Vagina (tissue), 2 donors: ENCODE results near the gene SKIDA1.

Experiments
- POLR2A ChIP-seq, 2 donors: fragments of 450-650 bp; IDR thresholded peaks; one replicate each; pipeline ENCODE4 v1.6.1; 2017; ENCODE audit warnings: antibody characterized with exemption in 2 of 2, mild to moderate bottlenecking in 2 of 2, moderate library complexity in 2 of 2
- POLR2AphosphoS5 ChIP-seq, 2 donors: sonication (generic); formaldehyde crosslinking; IDR thresholded peaks; one replicate each; pipeline ENCODE4 v1.9.0; 2017; ENCODE audit warnings: antibody characterized with exemption in 2 of 2, mild to moderate bottlenecking in 2 of 2, low read depth in 1 of 2; ENCODE audit not compliant: insufficient read depth in 1 of 2
- TF ChIP-seq, protein P1 (sequence below), 3 experiments: fragments of 450-650 bp in 2 of 3; fragments of 200-600 bp in 1 of 3; sonication (generic) in 1 of 3; IDR thresholded peaks; one replicate each; pipeline ENCODE4 v1.5.1; 2017 to 2019; ENCODE audit warnings: antibody characterized with exemption in 3 of 3, mild to moderate bottlenecking in 2 of 3, moderate library complexity in 2 of 3

DNA sequence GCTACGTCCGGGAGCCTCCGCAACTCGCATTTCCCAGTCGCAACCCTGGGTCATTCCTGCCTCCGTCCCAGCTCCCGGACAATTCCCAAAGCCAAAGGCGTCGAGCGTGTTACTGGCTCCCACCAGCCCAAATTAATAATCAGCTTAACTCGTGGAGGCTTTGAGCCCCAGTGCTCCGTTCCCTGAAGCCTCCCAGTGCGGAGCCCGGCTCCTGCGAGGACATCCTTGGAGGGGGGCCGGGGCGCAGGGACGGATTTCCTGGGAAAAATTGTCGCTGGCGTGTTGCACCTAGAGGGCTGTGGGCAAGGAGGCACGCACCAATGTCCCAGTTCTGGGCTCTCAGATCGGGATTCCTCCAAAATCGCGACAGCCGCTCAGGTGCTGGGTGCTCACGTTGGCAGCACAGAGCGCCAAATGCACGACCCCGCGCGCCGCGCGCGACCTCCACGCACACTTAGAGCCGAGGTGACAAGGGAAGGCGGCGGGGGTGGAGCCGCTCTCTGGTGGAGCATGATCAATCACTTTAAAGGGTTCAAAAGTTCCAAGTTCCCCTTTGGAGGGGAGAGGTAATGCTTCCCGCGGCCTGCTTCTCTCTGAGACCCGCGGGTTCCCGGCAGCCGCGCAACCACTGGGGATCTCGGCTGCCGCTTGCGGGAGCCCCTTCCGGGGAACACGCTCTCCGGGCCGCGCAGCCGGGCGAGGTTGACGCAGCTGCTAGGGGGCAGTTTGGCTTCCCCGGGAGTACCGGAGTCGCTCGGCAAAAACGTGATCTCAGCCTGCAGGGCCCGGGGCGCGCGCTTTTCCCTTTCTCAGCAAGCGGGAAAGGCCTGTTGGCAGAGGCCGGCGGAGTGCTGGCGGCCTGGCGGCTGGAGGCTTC lies 25.5 kb downstream of the SKIDA1 start:
- TF ChIP-seq POLR2A (IDR thresholded peaks at IDR 0.05) = no peak
- TF ChIP-seq, protein P1, sequence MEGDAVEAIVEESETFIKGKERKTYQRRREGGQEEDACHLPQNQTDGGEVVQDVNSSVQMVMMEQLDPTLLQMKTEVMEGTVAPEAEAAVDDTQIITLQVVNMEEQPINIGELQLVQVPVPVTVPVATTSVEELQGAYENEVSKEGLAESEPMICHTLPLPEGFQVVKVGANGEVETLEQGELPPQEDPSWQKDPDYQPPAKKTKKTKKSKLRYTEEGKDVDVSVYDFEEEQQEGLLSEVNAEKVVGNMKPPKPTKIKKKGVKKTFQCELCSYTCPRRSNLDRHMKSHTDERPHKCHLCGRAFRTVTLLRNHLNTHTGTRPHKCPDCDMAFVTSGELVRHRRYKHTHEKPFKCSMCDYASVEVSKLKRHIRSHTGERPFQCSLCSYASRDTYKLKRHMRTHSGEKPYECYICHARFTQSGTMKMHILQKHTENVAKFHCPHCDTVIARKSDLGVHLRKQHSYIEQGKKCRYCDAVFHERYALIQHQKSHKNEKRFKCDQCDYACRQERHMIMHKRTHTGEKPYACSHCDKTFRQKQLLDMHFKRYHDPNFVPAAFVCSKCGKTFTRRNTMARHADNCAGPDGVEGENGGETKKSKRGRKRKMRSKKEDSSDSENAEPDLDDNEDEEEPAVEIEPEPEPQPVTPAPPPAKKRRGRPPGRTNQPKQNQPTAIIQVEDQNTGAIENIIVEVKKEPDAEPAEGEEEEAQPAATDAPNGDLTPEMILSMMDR (IDR thresholded peaks at IDR 0.05) = no peak
- no peak for TF ChIP-seq POLR2AphosphoS5 (IDR thresholded peaks at IDR 0.05; ENCODE audit: insufficient read depth in 1 of 2, low read depth in 1 of 2)
